Vagina (tissue), 2 donors: Measurements from ENCODE around the gene SAMD14. TPM values are rescaled to one million over a fixed set of nuclear protein-coding genes. Genes with fewer than 3 reads are reported as not detected.

ENCODE experiments used
- DNase-seq, 2 donors: peaks; one replicate each; pipeline ENCODE4 v3.0.0-alpha.2; 2017; ENCODE audit errors: extremely low spot score in 2 of 2
- H3K27ac ChIP-seq: fragments of 200-600 bp; sonication (generic); one replicate; pipeline ENCODE4 v1.5.1; 2019
- H3K27me3 ChIP-seq: fragments of 200-600 bp; sonication (generic); one replicate; pipeline ENCODE4 v1.5.1; 2019
- H3K36me3 ChIP-seq, 2 donors: fragments of 200-600 bp; sonication (generic); one replicate each; pipeline ENCODE4 v1.5.1; 2017 to 2019
- H3K4me1 ChIP-seq: fragments of 200-600 bp; sonication (generic); one replicate; pipeline ENCODE4 v1.5.1; 2019
- H3K4me3 ChIP-seq, 2 donors: fragments of 200-600 bp; sonication (generic); 1 replicate in 1 of 2; 2 replicates in 1 of 2; pipeline ENCODE4 v1.5.1; 2016 to 2019
- H3K9me3 ChIP-seq: fragments of 200-600 bp; sonication (generic); one replicate; pipeline ENCODE4 v1.5.1; 2019
- CTCF ChIP-seq, 3 experiments: fragments of 450-650 bp in 2 of 3; fragments of 200-600 bp in 1 of 3; sonication (generic) in 1 of 3; IDR thresholded peaks; one replicate each; pipeline ENCODE4 v1.5.1; 2017 to 2019; ENCODE audit warnings: antibody characterized with exemption in 3 of 3, mild to moderate bottlenecking in 2 of 3, moderate library complexity in 2 of 3
- POLR2A ChIP-seq, 2 donors: fragments of 450-650 bp; IDR thresholded peaks; one replicate each; pipeline ENCODE4 v1.6.1; 2017; ENCODE audit warnings: antibody characterized with exemption in 2 of 2, mild to moderate bottlenecking in 2 of 2, moderate library complexity in 2 of 2
- POLR2AphosphoS5 ChIP-seq, 2 donors: sonication (generic); formaldehyde crosslinking; IDR thresholded peaks; one replicate each; pipeline ENCODE4 v1.9.0; 2017; ENCODE audit warnings: antibody characterized with exemption in 2 of 2, mild to moderate bottlenecking in 2 of 2, low read depth in 1 of 2; ENCODE audit not compliant: insufficient read depth in 1 of 2
- intact Hi-C: fragments of 100-400 bp; cut with DNase I; formaldehyde crosslinking; loops from one replicate; pipeline ENCODE4 v1.15.1; 2023
- total RNA-seq: library from RNA; depleted of rRNA; stranded (reverse); fragments of >200 nt; gene quantifications from one replicate; pipeline ENCODE4 v1.2.3, GENCODE V29; 2016

SAMD14 gene
- total RNA-seq, 1 donor from 2014 or later, result 4.4 TPM

DNA sequence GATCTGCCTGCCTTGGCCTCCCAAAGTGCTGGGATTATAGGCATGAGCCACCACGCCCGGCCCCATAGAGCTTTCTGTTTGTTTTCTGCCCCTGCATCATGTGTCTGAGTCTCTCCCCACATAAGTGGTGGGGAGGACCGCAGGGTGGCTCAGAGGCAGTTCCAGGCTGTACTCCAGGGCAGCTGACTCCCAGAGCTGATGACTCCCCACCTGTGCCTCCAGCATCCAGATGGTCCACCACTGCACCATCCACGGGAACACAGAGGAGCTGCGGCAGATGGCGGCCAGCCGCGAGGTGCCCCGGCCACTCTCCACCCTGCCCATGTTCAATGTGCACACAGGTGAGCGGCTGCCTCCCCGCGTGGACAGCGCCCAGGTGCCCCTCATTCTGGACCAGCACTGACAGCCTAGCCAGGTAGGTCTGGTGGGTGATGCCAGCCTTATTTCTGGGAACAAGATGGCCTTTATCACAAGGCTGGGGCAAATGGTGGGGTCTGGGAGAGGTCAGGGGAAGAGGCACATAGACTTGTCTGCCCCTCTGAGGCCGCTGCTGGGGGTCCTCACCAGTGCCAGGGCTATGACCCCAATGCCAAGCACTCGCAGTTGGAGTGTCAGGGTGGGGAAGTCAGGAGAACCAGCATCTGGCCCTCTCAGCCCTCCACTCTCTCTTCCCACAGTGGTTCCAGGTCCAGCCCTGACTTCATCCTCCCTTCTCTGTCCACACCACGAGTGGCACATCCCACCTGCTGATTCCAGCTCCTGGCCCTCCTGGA, 45.3 kb upstream of the SAMD14 start:
- no peak overlapping the region for H3K4me3 ChIP-seq
- no peaks in the 10 kb centered on the region for H3K9me3 ChIP-seq
- peak overlapping the region; percentile 97 for H3K27ac ChIP-seq
- intact Hi-C loops, result no loop called here
- no peaks in the 10 kb centered on the region for H3K36me3 ChIP-seq
- peaks cover 43% of the 10 kb centered on the region for H3K4me1 ChIP-seq
- H3K27me3 ChIP-seq, result no peaks in the 10 kb centered on the region
- TF ChIP-seq POLR2A (IDR thresholded peaks at IDR 0.05) (no peak), CTCF (IDR thresholded peaks at IDR 0.05) (no peak), POLR2AphosphoS5 (IDR thresholded peaks at IDR 0.05; ENCODE audit: insufficient read depth in 1 of 2, low read depth in 1 of 2) (no peak)
- DNase-seq, result no peak

DNA sequence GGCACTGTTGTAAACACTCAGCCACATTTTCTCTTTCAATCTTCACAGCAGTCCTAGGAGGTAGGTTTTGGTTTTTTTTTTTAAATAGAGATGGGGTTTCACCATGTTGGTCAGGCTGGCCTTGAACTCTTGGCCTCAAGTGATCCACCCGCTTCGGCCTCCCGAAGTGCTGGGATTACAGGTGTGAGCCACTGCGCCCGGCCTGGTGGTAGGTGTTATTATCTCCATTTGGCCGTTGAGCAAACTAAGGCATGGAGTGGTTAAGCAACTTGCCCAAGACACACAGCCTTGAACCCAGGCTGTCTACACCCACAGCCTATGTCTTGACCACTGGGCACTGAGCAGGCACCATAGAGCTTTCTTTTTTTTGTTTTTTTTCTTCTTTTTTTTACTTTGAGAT, 44.5 kb upstream of the SAMD14 start:
- TF ChIP-seq CTCF (IDR thresholded peaks at IDR 0.05), result no peak
- TF ChIP-seq POLR2AphosphoS5 (IDR thresholded peaks at IDR 0.05; ENCODE audit: insufficient read depth in 1 of 2, low read depth in 1 of 2), result no peak
- no peak for TF ChIP-seq POLR2A (IDR thresholded peaks at IDR 0.05)
- intact Hi-C loops, result no loop called here
- Histone ChIP-seq H3K9me3 (no peaks in the 10 kb centered on the region), H3K27me3 (no peaks in the 10 kb centered on the region), H3K4me1 (peaks cover 43% of the 10 kb centered on the region), H3K36me3 (no peaks in the 10 kb centered on the region), H3K4me3 (no peak overlapping the region), H3K27ac (peak overlapping the region; percentile 97)
- DNase-seq, result no peak

- DNase-seq, result no peak
- H3K36me3 ChIP-seq, result no peaks in the 10 kb centered on the region
- no peak overlapping the region for H3K4me3 ChIP-seq
- H3K9me3 ChIP-seq, result no peaks in the 10 kb centered on the region
- intact Hi-C loops, result no loop called here
- H3K4me1 ChIP-seq, result peaks cover 47% of the 10 kb centered on the region
- TF ChIP-seq CTCF (IDR thresholded peaks at IDR 0.05) (no peak), POLR2AphosphoS5 (IDR thresholded peaks at IDR 0.05; ENCODE audit: insufficient read depth in 1 of 2, low read depth in 1 of 2) (peak in 1 of 2 donors; percentile 43), POLR2A (IDR thresholded peaks at IDR 0.05) (peak in 1 of 2 donors; percentile 9)
- H3K27ac ChIP-seq, result peak overlapping the region; percentile 97
- no peaks in the 10 kb centered on the region for H3K27me3 ChIP-seq
These were observed 43.5 kb upstream of the SAMD14 start for GRCh38 chr17:50173335-50173941.

DNA sequence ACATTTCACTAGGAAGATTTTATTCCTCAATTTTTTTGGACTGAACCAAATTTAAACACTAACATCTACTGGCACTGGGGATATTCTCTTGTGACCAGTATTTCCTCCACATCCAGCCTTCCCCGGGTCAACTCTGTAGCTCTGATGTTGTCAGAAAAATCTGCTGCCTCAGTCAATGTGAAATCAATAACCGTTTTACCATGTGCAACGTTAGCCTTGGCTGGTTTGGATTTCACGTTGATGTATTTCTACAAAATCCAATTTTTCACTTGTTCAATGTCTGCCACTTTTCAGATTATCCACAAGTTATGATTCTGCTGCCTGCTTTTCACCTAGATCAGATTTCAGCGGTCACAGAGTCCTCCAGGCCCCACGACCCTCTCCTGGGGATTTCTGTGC, 43.0 kb upstream of the SAMD14 start:
- intact Hi-C loops, result no loop called here
- no peaks in the 10 kb centered on the region for H3K36me3 ChIP-seq
- no peak overlapping the region for H3K4me3 ChIP-seq
- TF ChIP-seq POLR2A (IDR thresholded peaks at IDR 0.05), result no peak
- TF ChIP-seq CTCF (IDR thresholded peaks at IDR 0.05), result no peak
- no peak for TF ChIP-seq POLR2AphosphoS5 (IDR thresholded peaks at IDR 0.05; ENCODE audit: insufficient read depth in 1 of 2, low read depth in 1 of 2)
- H3K27ac ChIP-seq, result peak overlapping the region; percentile 97
- peaks cover 42% of the 10 kb centered on the region for H3K4me1 ChIP-seq
- no peaks in the 10 kb centered on the region for H3K9me3 ChIP-seq
- H3K27me3 ChIP-seq, result no peaks in the 10 kb centered on the region
- no peak for DNase-seq

- H3K27ac ChIP-seq, result peak overlapping the region; percentile 97
- H3K36me3 ChIP-seq, result no peaks in the 10 kb centered on the region
- H3K27me3 ChIP-seq, result no peaks in the 10 kb centered on the region
- no peak for TF ChIP-seq POLR2AphosphoS5 (IDR thresholded peaks at IDR 0.05; ENCODE audit: insufficient read depth in 1 of 2, low read depth in 1 of 2)
- no peaks in the 10 kb centered on the region for H3K9me3 ChIP-seq
- H3K4me3 ChIP-seq, result no peak overlapping the region
- intact Hi-C loops, result no loop called here
- DNase-seq, result no peak
- peaks cover 34% of the 10 kb centered on the region for H3K4me1 ChIP-seq
These were observed 42.2 kb upstream of the SAMD14 start for GRCh38 chr17:50172130-50172529.
